ENCODE data around the gene RUFY2.
A peak's percentile ranks its signal among the peaks of the same experiment; 100 is the strongest.
"Not testable (repeated sequence)": the region's sequence is repeated elsewhere in the genome, so short reads cannot be mapped to it uniquely, and the experiment has no call there.

RUFY2 gene

GRCh38 chr10:68362590-68362989, 44.5 kb downstream of the RUFY2 start:
- no peak for FAIRE-seq

DNA sequence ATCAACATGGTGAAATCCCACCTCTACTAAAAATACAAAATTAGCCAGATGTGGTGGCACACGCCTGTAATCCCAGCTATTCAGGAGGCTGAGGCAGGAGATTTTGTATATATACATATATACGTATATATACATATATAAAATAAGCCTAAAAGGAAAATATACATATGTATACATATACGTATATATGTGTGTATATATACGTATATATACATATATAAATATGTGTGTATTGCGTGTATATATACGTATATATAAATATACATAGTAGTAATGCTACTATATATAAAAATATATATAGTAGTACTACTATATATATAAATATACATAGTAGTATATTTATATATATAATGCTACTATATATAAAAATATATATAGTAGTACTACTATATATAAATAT, 47.9 kb downstream of the RUFY2 start:
- FAIRE-seq: peak; percentile 81

- no peak for FAIRE-seq
These were observed 53.5 kb downstream of the RUFY2 start for GRCh38 chr10:68353537-68353936.

DNA sequence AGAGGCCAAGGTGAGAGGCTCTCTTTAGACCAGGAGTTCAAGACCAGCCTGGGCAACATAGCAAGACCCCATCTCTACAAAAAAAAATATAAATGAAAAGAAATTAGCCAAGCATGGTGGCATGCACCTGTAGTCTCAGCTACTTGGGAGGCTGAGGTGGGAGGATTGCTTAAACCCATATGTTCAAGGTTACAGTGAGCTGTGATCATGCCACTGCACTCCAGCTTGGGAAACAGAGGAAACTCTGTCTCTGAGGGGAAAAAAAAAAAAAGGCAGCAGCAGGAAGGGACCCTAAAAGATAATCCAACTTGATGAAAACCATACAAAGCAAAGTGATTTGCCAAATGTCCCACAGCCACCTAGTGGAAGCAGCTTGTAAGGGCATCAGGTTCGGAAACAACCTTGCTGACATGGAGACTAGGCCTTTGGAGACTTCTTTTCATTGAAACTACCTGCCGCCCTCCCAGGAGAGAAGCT, 58.8 kb downstream of the RUFY2 start:
- no peak for FAIRE-seq

DNA sequence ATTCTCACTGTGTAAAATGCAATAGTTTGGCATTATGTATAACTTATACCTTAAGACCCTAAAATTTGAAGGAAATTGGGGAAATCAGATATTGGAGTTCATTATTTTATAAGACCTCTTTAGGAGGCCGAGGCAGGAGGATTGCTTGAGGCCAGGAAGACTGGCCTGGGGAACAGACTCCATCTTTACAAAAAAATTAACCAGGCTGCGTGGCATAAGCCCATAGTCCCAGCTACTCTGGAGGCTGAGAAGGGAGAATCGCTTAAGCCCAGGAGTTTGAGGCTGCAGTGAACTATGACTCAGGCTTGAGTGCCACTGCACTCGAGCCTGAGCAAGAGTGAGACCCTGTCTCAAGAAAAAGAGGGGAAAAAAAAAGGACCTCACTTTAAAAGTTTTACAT, 60.3 kb downstream of the RUFY2 start:
- FAIRE-seq: no peak

DNA sequence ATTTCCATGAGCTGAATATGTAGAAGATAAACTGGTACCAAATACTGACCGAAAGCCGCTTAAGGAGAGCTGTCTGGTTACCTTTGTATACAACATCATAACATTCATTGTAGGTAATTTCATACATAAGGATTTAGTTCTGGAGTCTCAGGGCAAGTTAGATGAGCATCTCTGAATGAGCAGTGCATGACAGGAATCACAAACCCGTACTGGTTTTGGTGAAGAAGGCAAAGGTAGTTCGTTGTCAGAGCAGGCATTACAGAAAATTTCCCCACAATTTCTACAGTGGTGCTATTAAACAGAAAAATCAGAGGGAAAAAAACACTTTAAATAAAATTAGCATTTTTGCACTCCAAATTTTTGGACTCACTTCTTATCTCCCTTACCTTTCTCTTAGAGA, 61.5 kb downstream of the RUFY2 start:
- FAIRE-seq: no peak

DNA sequence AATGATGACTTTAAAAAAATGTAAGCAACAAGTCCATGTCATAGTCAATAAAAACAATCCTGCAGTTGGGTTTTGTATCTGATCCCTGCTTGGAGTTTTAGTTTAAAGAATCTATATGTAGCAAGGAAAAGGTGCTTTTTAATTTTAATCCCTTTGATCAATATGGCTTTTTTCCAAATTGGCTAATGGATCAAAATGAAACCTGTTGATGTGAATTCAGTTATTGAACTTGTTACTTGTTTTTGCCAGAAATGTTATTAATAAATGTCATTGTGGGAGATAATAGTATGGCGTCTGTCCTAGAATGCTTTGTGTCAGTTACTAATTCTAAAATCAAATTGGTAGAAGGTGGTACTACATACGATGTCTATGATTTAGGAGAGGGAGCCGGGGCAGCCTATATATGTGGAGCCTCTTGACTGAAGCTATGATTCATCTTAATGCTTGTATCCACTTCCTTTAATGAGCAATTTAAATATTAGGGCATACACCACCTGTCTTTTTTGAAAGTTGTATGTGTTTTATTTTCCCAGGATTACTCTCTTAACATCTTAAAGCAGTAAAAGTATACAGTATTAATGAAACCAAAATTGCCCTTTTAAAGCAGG, 64.1 kb downstream of the RUFY2 start:
- no peak for FAIRE-seq

- FAIRE-seq: no peak
These were observed 66.6 kb downstream of the RUFY2 start for GRCh38 chr10:68340358-68341080.

- FAIRE-seq: no peak
These were observed 70.2 kb downstream of the RUFY2 start for GRCh38 chr10:68336754-68337351.

GRCh38 chr10:68334672-68335467, 72.2 kb downstream of the RUFY2 start:
- no peak for FAIRE-seq

DNA sequence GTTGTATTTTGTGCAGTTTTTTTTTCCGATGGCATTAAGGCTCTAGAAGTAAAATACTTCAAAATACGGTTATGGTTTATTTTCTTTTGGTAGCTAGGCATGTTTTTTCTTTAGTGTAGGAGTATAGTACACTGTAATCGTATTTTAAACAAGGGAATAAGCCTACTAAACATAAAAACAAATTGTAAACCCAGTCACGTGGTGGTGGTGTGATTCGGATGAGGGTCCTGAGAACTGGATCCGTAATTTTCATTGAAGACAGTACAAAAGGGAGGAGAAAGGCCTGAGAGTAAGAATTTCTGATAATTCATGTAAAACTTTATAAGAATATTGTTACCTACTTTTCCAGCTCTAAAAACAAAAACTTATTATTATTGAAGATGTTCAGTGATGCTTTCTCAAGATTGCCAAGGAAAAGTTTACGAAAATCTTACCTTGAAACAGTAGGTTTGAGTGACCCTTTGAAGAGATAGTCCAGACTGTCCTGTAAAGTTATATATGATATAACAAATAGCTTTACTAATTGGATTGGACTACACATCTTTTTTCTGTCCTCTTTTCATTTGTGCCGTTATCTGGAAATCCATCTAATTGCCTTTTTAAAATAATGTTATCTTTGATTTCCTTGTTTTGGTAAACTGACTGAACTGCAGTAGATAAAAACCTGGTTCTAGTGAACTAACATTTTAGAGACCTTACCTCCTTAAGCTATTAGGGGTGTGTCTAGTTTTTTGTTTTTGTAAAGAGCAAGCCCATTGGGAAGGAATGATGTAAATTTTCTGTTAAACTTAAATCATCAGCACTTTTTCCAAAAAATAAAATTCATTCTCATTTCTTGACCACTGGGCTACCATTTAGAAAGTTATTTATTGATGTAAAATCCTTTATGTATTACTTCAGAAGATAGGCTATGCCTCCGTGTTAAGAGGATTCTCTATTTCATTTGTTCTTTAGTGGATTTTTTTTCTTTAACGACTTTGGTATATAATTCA, 73.3 kb downstream of the RUFY2 start:
- no peak for FAIRE-seq

- no peak for FAIRE-seq
These were observed 74.0 kb downstream of the RUFY2 start for GRCh38 chr10:68333058-68333395.

DNA sequence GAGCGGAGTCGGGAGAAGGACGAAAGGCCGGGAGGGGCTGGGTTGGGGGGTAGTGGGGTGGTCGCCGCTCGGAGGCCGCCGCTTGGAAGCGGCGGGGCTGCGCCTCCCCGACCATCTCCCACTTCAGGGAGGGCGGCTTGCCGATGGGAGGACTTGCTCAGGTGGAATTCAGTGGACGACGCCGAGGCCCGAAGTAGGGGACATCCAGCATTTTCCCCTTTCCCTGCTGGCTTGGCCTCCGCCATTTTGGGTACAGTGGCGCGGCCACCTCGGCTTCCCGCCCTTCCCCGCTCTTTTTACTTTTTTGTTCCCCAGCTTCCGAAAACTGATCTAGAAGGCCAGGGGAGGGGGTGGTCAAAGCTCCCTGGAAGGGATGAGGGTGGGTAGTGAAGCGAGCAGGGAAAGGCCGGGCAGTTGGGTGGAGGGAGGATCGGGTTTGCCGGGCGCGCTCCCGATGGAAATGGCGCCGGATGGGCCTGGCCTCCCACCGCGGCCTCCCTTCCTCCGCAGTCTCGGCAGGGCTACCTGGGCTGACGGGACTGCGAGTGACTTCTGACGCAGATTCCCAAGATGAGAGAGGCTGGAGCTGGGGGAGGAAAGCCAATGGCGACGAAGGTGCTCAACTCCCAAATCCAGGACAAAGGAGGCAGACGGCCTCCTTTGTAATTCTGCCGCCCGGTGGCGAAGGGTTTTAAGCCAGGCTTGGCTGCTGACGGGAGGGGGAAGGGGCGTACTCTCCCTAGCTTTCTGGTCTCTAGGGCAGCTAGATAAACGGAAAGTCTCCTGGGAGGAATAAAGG, 74.6 kb downstream of the RUFY2 start, which contains the start of gene PBLD:
Gene PBLD (minus strand): TSS at position 670 of the 799 bp plus-strand sequence. CDS start 26,084 bp downstream, outside the sequence.
- FAIRE-seq: no peak

DNA sequence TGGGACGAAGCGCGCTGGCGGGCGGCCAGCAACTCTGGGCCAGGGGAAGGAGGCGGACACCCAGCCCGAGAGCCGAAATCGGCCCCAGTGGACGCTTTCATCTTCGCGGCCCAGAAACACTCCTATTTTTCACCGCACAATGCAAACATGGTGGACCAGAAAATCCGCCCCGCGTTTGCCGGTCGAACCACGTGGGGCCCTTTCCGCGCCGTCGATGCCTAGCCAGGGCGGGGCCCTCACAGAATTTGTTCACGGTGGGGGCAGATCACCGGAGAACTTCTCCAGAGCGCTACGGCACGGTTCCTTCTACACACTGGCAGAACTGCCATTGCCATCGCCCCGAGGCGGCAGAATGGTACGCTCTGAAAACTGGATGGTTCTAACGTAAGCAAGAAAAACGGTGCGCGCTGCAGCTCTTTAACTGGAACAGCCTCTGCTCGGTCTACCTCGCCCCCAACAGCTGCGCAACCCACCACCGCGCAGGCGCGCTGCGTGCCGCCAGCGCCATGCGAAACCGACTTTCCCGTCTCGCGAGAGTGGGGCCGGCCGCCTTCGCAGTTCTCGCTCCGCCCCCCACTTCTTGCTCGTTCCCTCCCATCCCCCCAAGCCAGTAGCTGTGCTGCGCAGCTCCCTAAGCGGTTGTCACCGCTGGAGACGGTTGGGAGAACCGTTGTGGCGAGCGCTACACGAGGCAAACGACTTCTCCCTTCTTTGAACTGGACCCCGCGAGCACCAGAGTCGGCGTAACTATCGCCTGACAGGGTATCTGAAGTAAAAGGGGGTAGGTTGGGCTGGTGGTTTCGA, 75.4 kb downstream of the RUFY2 start, which contains the start of gene HNRNPH3:
Gene HNRNPH3 (plus strand): TSS at position 610 of the 804 bp plus-strand sequence. CDS start 5,158 bp downstream, outside the sequence.
- FAIRE-seq: no peak

- FAIRE-seq: no peak
These were observed 76.1 kb downstream of the RUFY2 start for GRCh38 chr10:68330852-68331454.

GRCh38 chr10:68329506-68329861, 77.6 kb downstream of the RUFY2 start:
- no peak for FAIRE-seq

DNA sequence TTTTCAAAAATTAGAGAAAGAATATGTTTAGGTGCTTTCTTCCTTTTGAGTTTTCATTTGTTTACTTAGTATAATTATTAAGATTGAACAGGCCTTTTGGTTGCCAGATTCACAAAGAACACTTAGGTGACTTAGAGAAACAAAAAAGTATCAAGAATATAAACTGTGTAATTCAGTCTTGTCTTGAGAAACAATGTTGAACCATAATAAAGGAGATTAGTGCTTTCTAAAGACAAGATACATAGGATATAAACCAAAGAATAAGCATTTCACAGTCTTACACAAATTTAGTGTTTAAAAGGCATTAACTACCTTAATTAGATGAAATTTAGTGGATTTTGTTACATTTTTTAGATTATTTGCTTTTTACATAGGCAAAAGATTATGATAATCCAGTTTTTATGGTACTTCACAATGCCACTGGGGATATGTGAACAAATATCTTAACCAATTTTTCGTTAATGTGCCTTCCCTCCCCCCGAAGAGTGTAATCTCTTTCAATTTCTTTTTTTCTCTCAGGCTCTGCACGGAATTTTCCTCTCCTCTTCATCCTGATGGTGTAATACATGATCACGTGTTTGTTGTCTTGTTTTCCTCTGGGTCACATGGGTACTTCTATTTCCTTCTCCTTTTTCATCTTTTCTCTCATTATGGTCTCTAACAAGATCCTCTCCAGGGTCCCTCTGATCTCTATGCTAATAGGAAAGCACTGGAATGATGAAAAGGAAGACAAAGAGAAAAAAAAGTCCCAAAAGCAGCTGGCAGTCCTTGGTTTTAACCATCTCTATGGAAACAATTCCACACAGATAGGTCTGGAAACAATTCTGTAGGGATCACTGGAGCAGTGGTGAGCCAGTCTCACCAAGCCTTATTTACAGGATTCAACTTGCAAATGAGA, 78.9 kb downstream of the RUFY2 start:
- no peak for FAIRE-seq

DNA sequence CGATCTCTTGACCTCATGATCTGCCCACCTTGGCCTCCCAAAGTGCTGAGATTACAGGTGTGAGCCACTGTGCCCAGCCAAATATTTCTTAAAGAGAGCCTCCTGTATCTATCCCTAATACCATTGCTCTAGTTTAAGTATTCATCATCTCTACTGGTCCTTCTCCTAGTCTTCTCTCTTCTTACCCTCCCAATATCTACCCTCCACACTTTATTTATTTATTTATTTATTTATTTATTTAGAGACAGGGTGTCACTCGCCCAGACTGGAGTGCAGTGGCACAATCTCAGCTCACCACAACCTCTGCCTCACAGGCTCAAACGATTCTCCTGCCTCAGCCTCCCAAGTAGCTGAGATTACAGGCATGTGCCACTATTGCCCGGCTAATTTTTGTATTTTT, 82.7 kb downstream of the RUFY2 start:
- FAIRE-seq: not testable (repeated sequence)

All from TTC549 (cell line).